ENCODE measurements around the gene LYSET. TPM values are rescaled to one million over a fixed set of nuclear protein-coding genes. Genes with fewer than 3 reads are reported as not detected.

LYSET gene
- total and polyA plus RNA-seq, 2 donors (not counting 3 experiments of a cell fraction or from before 2014, with no cell fraction given): 14.3 to 18.4 TPM

DNA sequence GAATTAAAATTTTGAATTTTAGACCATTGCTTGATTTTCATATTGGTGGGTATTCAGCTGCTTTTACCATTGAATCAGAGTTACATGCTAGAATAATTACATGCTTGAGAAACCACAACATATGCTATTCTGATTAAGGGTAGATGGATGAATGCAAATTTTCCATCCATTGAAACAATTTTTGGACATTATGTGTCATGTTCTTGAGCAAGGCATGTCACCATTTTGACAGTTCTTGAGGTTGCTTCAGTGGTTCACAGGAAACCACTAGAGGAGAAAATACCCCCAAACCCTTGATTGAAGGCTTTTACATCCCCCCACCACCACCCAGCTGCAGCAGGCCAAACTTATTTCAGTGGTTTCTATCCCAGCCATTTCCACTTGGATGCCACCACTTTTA lies 35.4 kb downstream of the LYSET start:
- dilution Hi-C loops (cut with MboI; ENCODE audit: extremely low pct_ligation_motif_present, low sequenced_read_pairs) (no loop called here), intact Hi-C loops (cut with micrococcal nuclease) (no loop called here)
- H3K9me1 ChIP-seq (replicated peaks; ENCODE audit: control insufficient read depth, extremely low read depth, insufficient read depth, low read length): no peaks in the 10 kb centered on the region
- H2AFZ ChIP-seq (ENCODE audit: low read depth, low read length): no peak overlapping the region
- DNase-seq (ENCODE audit: low read depth, low spot score) (no peak), FAIRE-seq (no peak)
- no peak overlapping the region for H3K27ac ChIP-seq (ENCODE audit: insufficient read depth, low read depth, low read length)
- BruUV-seq (replicated peaks): no TSS peak
- H3K4me1 ChIP-seq (ENCODE audit: control insufficient read depth, extremely low read depth, insufficient read depth, low read length): no peaks in the 10 kb centered on the region
- TF ChIP-seq GATA2 (IDR thresholded peaks at IDR 0.05; ENCODE audit: insufficient read depth, insufficient read length, low read depth, low read length) (no peak), FOS (IDR thresholded peaks at IDR 0.05; ENCODE audit: borderline replicate concordance, insufficient read depth, low read length) (no peak), JUN (IDR thresholded peaks at IDR 0.05; ENCODE audit: borderline replicate concordance, insufficient read depth, insufficient read length, low read depth) (no peak), MYC (IDR thresholded peaks at IDR 0.05; ENCODE audit: low read depth, low read length) (no peak), POLR2AphosphoS5 (IDR thresholded peaks at IDR 0.05; ENCODE audit: insufficient read depth, low read depth, low read length) (no peak), EZH2 (IDR thresholded peaks at IDR 0.05; ENCODE audit: borderline replicate concordance, low read depth, low read length, severe bottlenecking) (no peak), POLR2A (IDR thresholded peaks at IDR 0.05; ENCODE audit: low read depth, low read length) (no peak)
- TF ChIP-seq, protein P1, sequence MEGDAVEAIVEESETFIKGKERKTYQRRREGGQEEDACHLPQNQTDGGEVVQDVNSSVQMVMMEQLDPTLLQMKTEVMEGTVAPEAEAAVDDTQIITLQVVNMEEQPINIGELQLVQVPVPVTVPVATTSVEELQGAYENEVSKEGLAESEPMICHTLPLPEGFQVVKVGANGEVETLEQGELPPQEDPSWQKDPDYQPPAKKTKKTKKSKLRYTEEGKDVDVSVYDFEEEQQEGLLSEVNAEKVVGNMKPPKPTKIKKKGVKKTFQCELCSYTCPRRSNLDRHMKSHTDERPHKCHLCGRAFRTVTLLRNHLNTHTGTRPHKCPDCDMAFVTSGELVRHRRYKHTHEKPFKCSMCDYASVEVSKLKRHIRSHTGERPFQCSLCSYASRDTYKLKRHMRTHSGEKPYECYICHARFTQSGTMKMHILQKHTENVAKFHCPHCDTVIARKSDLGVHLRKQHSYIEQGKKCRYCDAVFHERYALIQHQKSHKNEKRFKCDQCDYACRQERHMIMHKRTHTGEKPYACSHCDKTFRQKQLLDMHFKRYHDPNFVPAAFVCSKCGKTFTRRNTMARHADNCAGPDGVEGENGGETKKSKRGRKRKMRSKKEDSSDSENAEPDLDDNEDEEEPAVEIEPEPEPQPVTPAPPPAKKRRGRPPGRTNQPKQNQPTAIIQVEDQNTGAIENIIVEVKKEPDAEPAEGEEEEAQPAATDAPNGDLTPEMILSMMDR (IDR thresholded peaks at IDR 0.05; ENCODE audit: extremely low read depth in 1 of 2, insufficient read depth in 1 of 2, low read depth in 1 of 2, low read length in 2 of 2): no peak
- TF ChIP-seq, protein P2, sequence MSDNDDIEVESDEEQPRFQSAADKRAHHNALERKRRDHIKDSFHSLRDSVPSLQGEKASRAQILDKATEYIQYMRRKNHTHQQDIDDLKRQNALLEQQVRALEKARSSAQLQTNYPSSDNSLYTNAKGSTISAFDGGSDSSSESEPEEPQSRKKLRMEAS (IDR thresholded peaks at IDR 0.05; ENCODE audit: insufficient read depth, insufficient read length): no peak
- H3K4me3 ChIP-seq (replicated peaks in 1 of 3; ENCODE audit: insufficient read depth in 1 of 3, low read depth in 1 of 3, low read length in 3 of 3): no peak overlapping the region
- no peaks in the 10 kb centered on the region for H3K9me3 ChIP-seq (replicated peaks; ENCODE audit: control insufficient read depth, insufficient read depth, low read length)
- ChIA-PET CTCF (no interaction called here), POLR2A (no interaction called here)
- H3K36me3 ChIP-seq (ENCODE audit: control insufficient read depth in 2 of 2, extremely low read depth in 1 of 2, insufficient read depth in 2 of 2, low read length in 2 of 2): peaks cover 4 to 8% of the 10 kb centered on the region in 2 experiments
- no peak overlapping the region for H3K9ac ChIP-seq (replicated peaks; ENCODE audit: extremely low read depth, insufficient read depth, low read length)
- no peaks in the 10 kb centered on the region for H4K20me1 ChIP-seq (replicated peaks; ENCODE audit: control insufficient read depth, extremely low read depth, insufficient read depth, low read length)
- no peaks in the 10 kb centered on the region for H3K79me2 ChIP-seq (ENCODE audit: control insufficient read depth, insufficient read depth, low read length)
- no peaks in the 10 kb centered on the region for H3K27me3 ChIP-seq (ENCODE audit: control insufficient read depth in 2 of 2, insufficient read depth in 2 of 2, low read length in 2 of 2)
- H3K4me2 ChIP-seq (ENCODE audit: insufficient read depth, low read length): no peak overlapping the region
